ENCODE data around the gene LAS1L.
"Not testable (repeated sequence)": the region's sequence is repeated elsewhere in the genome, so short reads cannot be mapped to it uniquely, and the experiment has no call there.

Gene LAS1L

DNA sequence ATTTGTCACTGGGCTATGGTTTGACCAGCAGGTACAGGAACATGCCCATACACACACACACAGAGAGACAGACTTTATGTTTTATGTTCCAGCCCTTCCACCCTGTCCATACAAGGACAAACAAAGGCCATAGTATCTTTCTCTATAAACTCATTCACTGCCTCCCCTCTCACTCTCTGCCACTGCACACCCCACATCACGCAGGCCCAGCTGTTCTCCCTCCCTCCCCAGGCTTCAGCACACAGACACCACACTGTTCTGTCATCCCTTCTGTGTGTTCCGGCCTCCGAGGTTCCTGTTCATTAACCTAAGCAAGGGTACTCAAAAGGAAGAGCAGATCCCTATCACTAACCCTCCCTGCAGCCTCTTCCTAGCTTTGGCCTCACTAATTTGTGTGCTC is 17.8 kb downstream of the LAS1L start:
- DNase-seq = no peak

DNA sequence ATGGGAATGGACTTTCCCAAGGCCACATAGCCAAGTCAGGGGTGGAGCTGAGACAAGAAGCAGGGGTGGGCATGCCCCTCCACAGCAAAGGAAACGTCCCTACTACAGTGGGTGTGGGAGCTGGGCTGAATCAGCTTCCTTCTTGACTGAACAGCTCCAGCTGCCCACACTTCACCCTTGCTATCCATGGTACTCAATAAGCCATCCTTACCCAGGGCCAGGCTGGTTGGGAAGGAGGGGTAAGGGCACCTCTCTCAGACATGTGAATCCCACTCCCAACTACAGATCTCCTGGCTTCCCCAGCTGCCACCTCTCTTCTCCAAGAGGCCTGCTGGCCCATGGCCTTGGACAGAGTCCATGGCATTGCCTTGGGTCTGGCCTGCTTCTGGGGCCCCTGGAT is 21.0 kb downstream of the LAS1L start:
- DNase-seq = no peak

DNA sequence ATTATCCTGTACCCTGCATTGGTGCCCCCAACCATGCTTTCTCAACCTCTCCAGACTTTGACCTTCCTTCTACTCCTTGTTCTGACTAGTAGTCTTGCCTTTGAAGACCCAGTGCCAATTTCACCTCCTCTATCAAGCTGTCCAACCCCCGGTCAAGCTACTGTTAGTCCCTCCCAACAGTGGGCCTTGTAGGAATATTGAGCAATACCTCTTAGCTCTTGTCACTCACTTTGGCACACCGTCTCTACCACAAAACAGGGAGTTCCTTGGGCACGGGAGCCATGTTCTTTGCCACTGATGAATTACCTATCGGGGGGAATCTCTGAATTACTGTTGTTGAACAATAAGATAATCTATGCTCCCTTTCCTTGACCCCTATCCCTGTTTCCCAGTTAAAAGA is 25.2 kb downstream of the LAS1L start:
- DNase-seq = no peak

DNA sequence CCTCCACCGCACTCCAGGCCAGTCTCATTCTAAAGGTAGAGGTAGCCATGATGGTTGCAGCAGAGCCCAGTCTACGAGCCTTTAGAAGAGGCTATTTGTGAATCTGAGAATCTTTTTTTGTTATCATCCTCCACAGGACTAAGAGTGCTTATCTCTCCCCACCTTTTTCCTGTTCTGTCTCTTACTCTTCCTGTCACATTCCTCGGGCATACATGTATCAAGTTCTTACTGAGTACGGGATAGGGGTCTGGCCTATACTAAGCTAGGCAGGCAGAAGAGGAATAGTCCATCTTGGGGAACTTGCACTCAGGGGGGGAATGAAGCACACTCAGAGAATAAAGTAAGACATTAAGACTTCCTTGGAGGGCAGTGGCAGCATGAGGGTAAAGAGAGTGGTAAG is 25.7 kb downstream of the LAS1L start:
- DNase-seq = no peak

DNA sequence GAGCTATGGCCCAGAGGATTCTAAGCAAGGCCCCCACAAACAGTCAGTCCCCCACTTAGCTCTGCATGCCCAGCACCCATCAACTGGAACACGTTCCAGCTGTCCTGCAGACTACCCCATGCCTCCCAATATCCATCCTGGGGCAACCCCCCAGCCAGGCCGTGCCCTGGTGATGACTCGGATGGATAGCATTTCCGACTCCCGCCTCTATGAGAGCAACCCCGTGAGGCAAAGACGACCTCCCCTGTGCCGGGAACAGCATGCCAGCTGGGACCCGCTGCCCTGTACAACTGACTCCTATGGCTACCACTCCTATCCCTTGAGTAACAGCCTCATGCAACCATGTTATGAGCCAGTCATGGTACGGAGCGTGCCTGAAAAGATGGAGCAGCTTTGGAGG is 32.0 kb downstream of the LAS1L start:
- DNase-seq = no peak

DNA sequence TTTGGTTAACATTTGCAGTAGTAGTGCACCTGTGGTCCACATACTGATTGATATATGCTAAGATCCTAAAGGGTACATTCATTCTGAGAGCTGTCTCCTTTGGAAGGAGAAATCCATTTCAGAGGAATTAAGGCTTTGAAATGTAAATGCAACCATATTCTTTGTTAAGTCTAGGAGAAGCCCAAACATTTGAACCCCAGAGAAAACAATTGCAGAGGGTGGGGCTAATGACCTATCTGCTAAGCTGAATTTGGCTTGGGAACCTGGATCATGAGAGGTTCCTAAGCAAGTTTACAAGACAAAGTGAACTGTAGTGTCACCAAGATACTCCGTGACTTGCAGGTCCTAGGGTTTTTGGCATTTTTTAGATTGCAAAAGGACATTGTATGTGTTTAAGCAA is 41.2 kb downstream of the LAS1L start:
- no peak for DNase-seq

DNA sequence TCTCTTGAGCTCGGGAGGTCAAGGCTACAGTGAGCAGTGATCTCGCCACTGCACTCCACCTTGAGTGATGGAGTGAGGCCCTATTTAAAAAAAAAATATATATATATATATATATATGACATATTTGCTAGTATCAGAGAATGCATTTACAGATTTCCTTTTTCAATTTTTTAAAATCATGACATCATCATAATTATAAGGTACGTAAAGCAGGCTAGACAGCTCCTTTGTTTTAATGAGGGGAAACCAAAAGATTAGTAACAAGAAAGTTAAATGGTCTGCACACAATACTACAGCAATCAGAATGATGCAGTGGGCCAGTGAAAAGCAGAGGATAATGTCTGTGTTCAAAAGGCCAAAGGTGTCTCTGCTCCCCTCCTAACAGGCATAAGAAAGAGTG is 43.0 kb downstream of the LAS1L start:
- DNase-seq = no peak

DNA sequence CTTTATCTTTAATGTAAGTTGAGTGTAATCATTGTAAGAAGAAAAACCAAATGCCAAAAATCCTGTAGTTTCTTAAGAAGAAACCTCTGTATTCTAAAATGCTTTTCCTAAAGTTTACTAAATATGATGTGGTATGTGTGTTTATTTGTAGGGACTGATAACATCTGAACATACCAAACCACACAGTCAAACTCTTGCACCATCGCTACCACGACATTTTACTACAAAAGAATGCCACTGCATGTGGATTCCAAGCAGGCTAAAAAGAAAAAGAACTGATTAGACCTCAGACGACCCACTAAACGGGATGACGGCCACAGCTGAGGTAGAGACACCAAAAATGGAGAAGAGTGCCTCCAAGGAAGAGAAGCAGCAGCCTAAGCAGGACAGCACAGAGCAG is 46.1 kb downstream of the LAS1L start:
- DNase-seq = no peak

DNA sequence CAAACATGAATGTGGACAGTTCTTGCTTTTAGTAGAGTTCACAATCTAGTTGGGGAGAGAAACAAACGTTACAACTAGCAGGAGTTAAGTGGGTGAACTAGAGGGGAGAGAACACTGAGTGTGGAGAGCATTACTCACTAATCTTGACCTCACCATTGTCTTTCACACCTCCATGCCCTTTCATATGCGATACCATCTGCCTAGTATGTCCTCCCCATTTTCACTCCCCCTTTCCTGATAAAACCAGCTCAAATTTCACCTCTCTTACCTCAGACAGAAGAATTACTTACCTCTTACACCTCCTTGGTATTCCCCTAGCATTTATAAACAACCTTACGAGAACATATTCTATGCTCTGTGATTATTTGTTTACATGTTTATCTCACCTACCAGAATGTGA is 53.6 kb downstream of the LAS1L start:
- DNase-seq = no peak

DNA sequence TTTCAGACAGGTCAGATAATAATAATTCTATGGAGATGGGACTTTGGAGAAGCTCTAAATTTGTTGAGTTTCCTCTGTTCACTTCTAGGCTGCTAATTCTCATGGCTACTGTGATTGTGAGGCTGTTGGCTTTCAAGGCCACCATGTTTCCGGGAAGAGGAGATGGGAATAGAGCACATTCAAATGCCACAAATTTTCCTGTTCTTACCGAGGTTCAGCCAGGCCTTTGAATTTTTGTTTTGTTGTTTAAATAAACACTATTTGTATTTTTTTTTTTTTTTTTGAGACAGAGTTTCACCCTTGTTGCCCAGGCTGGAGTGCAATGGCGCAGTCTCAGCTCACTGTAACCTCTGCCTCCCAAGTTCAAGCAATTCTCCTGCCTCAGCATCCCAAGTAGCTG is 55.5 kb downstream of the LAS1L start:
- DNase-seq = not testable (repeated sequence)

DNA sequence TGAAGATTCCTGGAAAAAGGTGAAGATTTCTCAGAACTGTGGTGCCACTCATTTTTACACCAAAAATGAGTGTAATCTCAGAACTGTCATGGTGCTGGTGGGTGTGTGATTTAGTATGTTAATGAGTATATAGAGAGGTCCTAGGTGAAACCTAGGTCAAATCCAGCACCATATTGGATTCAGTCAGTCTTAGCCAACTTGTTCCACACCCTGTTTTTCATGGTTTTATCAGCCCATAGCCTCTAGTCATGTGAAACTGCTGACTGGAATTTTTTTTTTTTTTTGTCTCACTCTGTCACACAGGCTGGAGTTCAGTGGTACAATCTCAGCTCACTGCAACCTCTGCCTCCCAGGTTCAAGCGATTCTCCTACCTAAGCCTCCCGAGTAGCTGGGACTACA is 58.0 kb downstream of the LAS1L start:
- no peak for DNase-seq

DNA sequence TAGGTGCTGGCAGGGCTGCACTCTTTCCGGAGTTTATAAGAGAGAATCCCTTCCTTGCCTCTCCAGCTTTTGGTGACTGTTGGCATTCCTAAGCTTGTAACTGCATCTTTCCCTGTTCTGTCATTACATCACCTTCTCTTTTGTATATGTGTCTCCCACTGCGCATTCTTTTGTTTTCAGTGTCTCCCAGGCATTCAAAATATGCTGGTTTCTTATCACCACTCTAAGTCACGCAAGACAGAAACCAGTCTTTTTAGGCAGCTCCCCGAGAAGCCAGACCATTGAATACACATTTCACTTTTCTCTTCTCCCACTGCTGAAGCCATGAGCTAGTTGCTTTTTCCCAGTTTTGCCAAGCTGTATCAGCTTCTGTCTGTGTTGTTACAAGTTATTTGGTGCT is 71.0 kb downstream of the LAS1L start:
- DNase-seq = no peak

Data from central memory CD4-positive, alpha-beta T cell (primary cell).